ENCODE results near the gene GCH1.

GCH1 gene

DNA sequence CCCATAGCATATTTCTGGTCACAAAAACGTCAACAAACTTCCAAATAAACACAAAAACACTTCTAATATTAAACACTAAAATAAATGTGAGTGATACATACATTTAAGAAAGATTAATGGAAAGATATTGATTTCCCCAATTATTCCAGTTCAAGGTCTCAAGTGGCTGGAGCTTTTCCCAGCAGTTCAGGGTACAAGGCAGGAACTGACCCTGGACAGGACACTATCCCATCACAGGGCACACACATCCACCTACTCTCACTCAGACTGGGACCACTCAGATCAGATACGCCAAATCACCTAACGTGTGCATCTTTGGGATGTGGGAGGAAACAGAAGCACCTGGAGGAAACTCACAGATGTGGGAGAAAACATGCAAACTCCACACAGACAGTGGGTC is 50.4 kb downstream of the GCH1 start:
- Histone ChIP-seq H3K9ac (no peak overlapping the region), H3K4me2 (ENCODE audit: low read length) (no peak overlapping the region), H3K4me1 (no peaks in the 10 kb centered on the region), H3K4me3 (ENCODE audit: low read depth, low read length) (no peak overlapping the region), H3K27me3 (ENCODE audit: control insufficient read depth, insufficient read depth, low read length) (no peaks in the 10 kb centered on the region), H3K27ac (no peak overlapping the region), H3K36me3 (ENCODE audit: control insufficient read depth, insufficient read depth, low read length) (no peaks in the 10 kb centered on the region), H3K79me2 (no peaks in the 10 kb centered on the region), H2AFZ (no peak overlapping the region), H3K9me3 (ENCODE audit: control insufficient read depth, low read length) (no peaks in the 10 kb centered on the region)
- TF ChIP-seq, protein P1, sequence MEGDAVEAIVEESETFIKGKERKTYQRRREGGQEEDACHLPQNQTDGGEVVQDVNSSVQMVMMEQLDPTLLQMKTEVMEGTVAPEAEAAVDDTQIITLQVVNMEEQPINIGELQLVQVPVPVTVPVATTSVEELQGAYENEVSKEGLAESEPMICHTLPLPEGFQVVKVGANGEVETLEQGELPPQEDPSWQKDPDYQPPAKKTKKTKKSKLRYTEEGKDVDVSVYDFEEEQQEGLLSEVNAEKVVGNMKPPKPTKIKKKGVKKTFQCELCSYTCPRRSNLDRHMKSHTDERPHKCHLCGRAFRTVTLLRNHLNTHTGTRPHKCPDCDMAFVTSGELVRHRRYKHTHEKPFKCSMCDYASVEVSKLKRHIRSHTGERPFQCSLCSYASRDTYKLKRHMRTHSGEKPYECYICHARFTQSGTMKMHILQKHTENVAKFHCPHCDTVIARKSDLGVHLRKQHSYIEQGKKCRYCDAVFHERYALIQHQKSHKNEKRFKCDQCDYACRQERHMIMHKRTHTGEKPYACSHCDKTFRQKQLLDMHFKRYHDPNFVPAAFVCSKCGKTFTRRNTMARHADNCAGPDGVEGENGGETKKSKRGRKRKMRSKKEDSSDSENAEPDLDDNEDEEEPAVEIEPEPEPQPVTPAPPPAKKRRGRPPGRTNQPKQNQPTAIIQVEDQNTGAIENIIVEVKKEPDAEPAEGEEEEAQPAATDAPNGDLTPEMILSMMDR (IDR thresholded peaks at IDR 0.05), result no peak

DNA sequence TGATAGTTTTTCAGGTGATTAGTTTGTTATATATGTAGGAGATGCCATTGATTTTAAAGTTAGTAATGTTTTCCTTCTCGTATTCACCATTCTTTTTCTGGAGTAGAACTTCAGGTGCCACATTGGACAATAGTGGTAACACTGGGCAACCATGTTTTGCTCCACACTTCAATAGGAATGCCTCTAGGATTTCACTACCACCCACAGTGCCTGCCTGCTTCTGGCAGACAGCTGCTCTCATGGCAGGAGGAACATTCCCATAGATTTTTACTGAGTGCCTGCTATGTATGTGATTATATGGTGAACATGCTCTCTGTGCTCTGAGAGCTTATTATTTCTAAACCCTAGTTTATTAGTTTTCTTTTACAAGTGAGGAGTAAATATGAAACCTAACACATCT is 53.7 kb downstream of the GCH1 start:
- TF ChIP-seq, protein P1 (IDR thresholded peaks at IDR 0.05), result no peak
- Histone ChIP-seq H3K4me1 (no peaks in the 10 kb centered on the region), H3K36me3 (ENCODE audit: control insufficient read depth, insufficient read depth, low read length) (no peaks in the 10 kb centered on the region), H3K79me2 (no peaks in the 10 kb centered on the region), H3K4me3 (ENCODE audit: low read depth, low read length) (no peak overlapping the region), H3K9ac (no peak overlapping the region), H3K4me2 (ENCODE audit: low read length) (no peak overlapping the region), H2AFZ (no peak overlapping the region), H3K27ac (no peak overlapping the region), H3K9me3 (ENCODE audit: control insufficient read depth, low read length) (no peaks in the 10 kb centered on the region), H3K27me3 (ENCODE audit: control insufficient read depth, insufficient read depth, low read length) (no peaks in the 10 kb centered on the region)

DNA sequence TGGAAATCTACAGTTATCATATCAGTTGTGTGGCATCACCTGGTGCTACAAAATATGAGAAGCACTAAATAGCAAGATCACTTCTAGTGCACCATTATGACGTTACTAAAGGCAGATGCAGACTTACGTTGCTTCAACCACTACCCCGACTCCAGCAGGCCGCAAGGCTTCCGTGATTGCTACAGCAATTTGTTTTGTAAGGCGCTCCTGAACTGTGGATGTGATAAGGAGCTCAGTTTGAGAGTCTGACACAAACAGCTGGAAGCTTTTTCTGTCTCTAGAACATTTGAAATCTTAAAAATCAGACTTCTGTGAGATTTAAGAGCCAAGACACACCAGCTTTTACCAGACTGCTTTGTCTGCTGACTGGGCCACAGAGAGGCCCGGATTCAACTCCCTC is 57.0 kb downstream of the GCH1 start:
- H3K4me1 ChIP-seq, result no peaks in the 10 kb centered on the region
- H3K4me3 ChIP-seq (ENCODE audit: low read depth, low read length), result no peak overlapping the region
- H3K27ac ChIP-seq, result no peak overlapping the region
- H3K9me3 ChIP-seq (ENCODE audit: control insufficient read depth, low read length), result no peaks in the 10 kb centered on the region
- no peaks in the 10 kb centered on the region for H3K36me3 ChIP-seq (ENCODE audit: control insufficient read depth, insufficient read depth, low read length)
- no peaks in the 10 kb centered on the region for H3K27me3 ChIP-seq (ENCODE audit: control insufficient read depth, insufficient read depth, low read length)
- H3K4me2 ChIP-seq (ENCODE audit: low read length), result no peak overlapping the region
- H3K79me2 ChIP-seq, result no peaks in the 10 kb centered on the region
- no peak overlapping the region for H2AFZ ChIP-seq
- TF ChIP-seq, protein P1 (IDR thresholded peaks at IDR 0.05), result no peak
- H3K9ac ChIP-seq, result no peak overlapping the region

DNA sequence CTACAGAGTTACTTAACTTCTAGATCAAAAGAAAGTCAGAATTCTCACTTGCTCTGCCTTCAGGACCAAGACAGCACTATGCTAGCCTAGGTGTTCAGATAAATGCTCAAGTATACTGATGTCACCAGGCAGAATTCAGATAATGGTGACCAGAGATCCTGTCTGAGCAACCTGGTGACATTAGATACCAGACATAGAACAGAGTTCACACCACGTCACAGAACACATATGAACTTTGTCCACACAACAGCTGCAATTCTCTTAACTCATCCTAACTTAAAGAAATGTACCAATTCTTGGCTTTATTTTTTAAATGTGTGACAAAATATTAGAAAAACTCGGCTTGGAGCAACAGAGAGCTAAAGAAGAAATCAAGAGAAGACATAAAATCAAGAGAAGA is 58.1 kb downstream of the GCH1 start:
- TF ChIP-seq, protein P1 (IDR thresholded peaks at IDR 0.05), result no peak
- H3K79me2 ChIP-seq, result no peaks in the 10 kb centered on the region
- H3K4me1 ChIP-seq, result no peaks in the 10 kb centered on the region
- H3K36me3 ChIP-seq (ENCODE audit: control insufficient read depth, insufficient read depth, low read length), result no peaks in the 10 kb centered on the region
- H3K27ac ChIP-seq, result no peak overlapping the region
- H3K4me2 ChIP-seq (ENCODE audit: low read length), result no peak overlapping the region
- H3K4me3 ChIP-seq (ENCODE audit: low read depth, low read length), result no peak overlapping the region
- no peaks in the 10 kb centered on the region for H3K9me3 ChIP-seq (ENCODE audit: control insufficient read depth, low read length)
- no peaks in the 10 kb centered on the region for H3K27me3 ChIP-seq (ENCODE audit: control insufficient read depth, insufficient read depth, low read length)
- no peak overlapping the region for H2AFZ ChIP-seq
- H3K9ac ChIP-seq, result no peak overlapping the region

DNA sequence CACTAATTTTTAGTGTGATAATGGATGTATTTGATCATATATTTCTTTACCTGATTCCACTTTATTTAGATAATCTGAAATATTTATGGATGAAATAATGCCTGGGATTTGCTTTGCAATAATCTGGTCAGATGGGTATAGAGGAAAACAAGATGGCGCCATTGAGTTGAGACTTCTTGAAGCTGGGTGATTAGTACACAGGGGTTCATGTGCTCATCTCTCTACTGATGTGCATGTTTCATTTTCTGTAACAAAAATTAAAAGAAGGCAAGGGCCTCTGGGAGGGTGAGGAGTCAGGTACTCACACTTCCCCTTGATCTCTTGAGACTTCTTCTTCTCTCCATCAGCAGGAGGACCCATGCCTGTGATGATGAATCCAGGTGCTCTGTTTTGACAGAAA is 61.8 kb downstream of the GCH1 start:
- H3K79me2 ChIP-seq, result no peaks in the 10 kb centered on the region
- no peaks in the 10 kb centered on the region for H3K4me1 ChIP-seq
- H3K9me3 ChIP-seq (ENCODE audit: control insufficient read depth, low read length), result no peaks in the 10 kb centered on the region
- no peak overlapping the region for H3K4me3 ChIP-seq (ENCODE audit: low read depth, low read length)
- H3K27ac ChIP-seq, result no peak overlapping the region
- TF ChIP-seq, protein P1 (IDR thresholded peaks at IDR 0.05), result no peak
- H3K9ac ChIP-seq, result no peak overlapping the region
- H3K4me2 ChIP-seq (ENCODE audit: low read length), result no peak overlapping the region
- H3K27me3 ChIP-seq (ENCODE audit: control insufficient read depth, insufficient read depth, low read length), result no peaks in the 10 kb centered on the region
- no peaks in the 10 kb centered on the region for H3K36me3 ChIP-seq (ENCODE audit: control insufficient read depth, insufficient read depth, low read length)
- no peak overlapping the region for H2AFZ ChIP-seq
